Measurements from ENCODE around the gene KLHL2. TPM values are rescaled to one million over a fixed set of nuclear protein-coding genes. Genes with fewer than 3 reads are reported as not detected.

KLHL2 gene
- total and polyA plus RNA-seq, 2 of the 13 experiments (the other 11 are each of a cell fraction or from before 2014, with no cell fraction given) = 9.2 to 17.6 TPM

- no peak for TF ChIP-seq ZFY (CRISPR knock-in tag; IDR thresholded peaks at IDR 0.05)
- no peak for TF ChIP-seq ZBTB44 (CRISPR knock-in tag; IDR thresholded peaks at IDR 0.05)
- no peak for TF ChIP-seq ZNF275 (CRISPR knock-in tag; IDR thresholded peaks at IDR 0.05; ENCODE audit: borderline replicate concordance)
- peak; percentile 42; the same call in 1 of the 2 replicates for TF ChIP-seq NR2C2 (CRISPR knock-in tag; IDR thresholded peaks at IDR 0.05; ENCODE audit: borderline replicate concordance)
- no peak for TF ChIP-seq NFYB (CRISPR knock-in tag; IDR thresholded peaks at IDR 0.05)
- no peak for TF ChIP-seq RXRA (CRISPR knock-in tag; IDR thresholded peaks at IDR 0.05)
- TF ChIP-seq GLMP (CRISPR knock-in tag; IDR thresholded peaks at IDR 0.05; ENCODE audit: borderline replicate concordance) = no peak
- TF ChIP-seq ZNF101 (CRISPR knock-in tag; IDR thresholded peaks at IDR 0.05; ENCODE audit: borderline replicate concordance, low read depth) = no peak
Measured at GRCh38 chr4:165325732-165326512, 118.6 kb downstream of the KLHL2 start (continued).
